Activated B cell treated with CpG ODN at 0.5 μM for 24 hours (primary cell): ENCODE results near the gene GPR162. TPM values are rescaled to one million over a fixed set of nuclear protein-coding genes. Genes with fewer than 3 reads are reported as not detected.

Source experiments
- ATAC-seq: fragments of 200-7000 bp; cut with Tn5 transposase; one replicate; pipeline ENCODE4 v1.10.0; 2021; ENCODE audit warnings: low read depth, mild to moderate bottlenecking, moderate library complexity
- CTCF ChIA-PET: fragments of 350-600 bp; sonication (Branson Sonifier 250); formaldehyde crosslinking; loops from one replicate; lab custom pipeline; 2021; ENCODE audit warnings: antibody characterized with exemption; lab: Charles Lee
- POLR2A ChIA-PET: fragments of 350-600 bp; sonication (Branson Sonifier 250); formaldehyde crosslinking; loops from one replicate; lab custom pipeline; 2021; ENCODE audit warnings: antibody characterized with exemption; lab: Charles Lee
- DNase-seq: peaks from one replicate; pipeline ENCODE4 v3.0.0; 2022
- H3K27ac Mint-ChIP-seq: one replicate; pipeline ENCODE4 v1.8.0; 2020; ENCODE audit warnings: mixed read lengths
- H3K27me3 Mint-ChIP-seq: one replicate; pipeline ENCODE4 v1.8.0; 2021; ENCODE audit warnings: mixed read lengths
- H3K36me3 Mint-ChIP-seq: one replicate; pipeline ENCODE4 v1.8.0; 2021; ENCODE audit warnings: low read depth, mixed read lengths
- H3K4me1 Mint-ChIP-seq: one replicate; pipeline ENCODE4 v1.8.0; 2021; ENCODE audit warnings: mixed read lengths
- H3K4me3 Mint-ChIP-seq: one replicate; pipeline ENCODE4 v1.8.0; 2020; ENCODE audit warnings: mild to moderate bottlenecking, mixed read lengths
- H3K9me3 Mint-ChIP-seq: one replicate; pipeline ENCODE4 v1.8.0; 2020; ENCODE audit warnings: mixed read lengths
- intact Hi-C: fragments of 100-400 bp; cut with micrococcal nuclease; formaldehyde crosslinking; loops from one replicate; pipeline ENCODE4 v1.15.1; 2024
- total RNA-seq: library from RNA; stranded (reverse); gene quantifications from 2 replicates; pipeline ENCODE4 v1.2.3, GENCODE V29; 2022
- TF ChIP-seq, protein P1 (sequence below): fragments of 200-600 bp; IDR thresholded peaks from one replicate; pipeline ENCODE4 v1.8.0; 2022; ENCODE audit warnings: antibody characterized with exemption, mild to moderate bottlenecking

Gene GPR162
- total RNA-seq, 1 donor from 2014 or later = not detected

DNA sequence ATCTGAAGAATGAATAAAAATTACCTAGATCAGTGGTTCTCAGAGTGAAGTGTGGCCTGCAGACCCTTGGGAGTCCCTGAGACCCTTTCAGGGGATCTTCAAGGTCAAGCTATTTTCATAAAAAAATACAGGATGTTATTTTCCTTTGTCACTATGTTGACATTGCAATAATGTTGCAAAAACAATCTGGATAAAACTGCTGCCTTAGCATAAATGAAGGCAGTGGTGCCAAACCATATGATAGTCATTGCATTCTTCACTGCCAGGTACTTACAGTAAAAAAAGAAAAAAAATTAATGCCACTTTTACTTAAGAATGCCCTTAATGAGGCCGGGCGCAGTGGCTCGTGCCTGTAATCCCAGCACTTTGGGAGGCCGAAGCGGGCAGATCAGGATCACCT is 34.3 kb upstream of the GPR162 start:
- no peak for ATAC-seq
- DNase-seq = no peak
- Mint-ChIP-seq H3K27me3 (peaks cover 4% of the 10 kb centered on the region), H3K36me3 (no peaks in the 10 kb centered on the region), H3K9me3 (no peaks in the 10 kb centered on the region), H3K4me3 (no peak overlapping the region), H3K27ac (no peak overlapping the region), H3K4me1 (peaks cover 7% of the 10 kb centered on the region)
- intact Hi-C loops = no loop called here
- TF ChIP-seq, protein P1, sequence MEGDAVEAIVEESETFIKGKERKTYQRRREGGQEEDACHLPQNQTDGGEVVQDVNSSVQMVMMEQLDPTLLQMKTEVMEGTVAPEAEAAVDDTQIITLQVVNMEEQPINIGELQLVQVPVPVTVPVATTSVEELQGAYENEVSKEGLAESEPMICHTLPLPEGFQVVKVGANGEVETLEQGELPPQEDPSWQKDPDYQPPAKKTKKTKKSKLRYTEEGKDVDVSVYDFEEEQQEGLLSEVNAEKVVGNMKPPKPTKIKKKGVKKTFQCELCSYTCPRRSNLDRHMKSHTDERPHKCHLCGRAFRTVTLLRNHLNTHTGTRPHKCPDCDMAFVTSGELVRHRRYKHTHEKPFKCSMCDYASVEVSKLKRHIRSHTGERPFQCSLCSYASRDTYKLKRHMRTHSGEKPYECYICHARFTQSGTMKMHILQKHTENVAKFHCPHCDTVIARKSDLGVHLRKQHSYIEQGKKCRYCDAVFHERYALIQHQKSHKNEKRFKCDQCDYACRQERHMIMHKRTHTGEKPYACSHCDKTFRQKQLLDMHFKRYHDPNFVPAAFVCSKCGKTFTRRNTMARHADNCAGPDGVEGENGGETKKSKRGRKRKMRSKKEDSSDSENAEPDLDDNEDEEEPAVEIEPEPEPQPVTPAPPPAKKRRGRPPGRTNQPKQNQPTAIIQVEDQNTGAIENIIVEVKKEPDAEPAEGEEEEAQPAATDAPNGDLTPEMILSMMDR = no peak
- CTCF ChIA-PET = no interaction called here
- POLR2A ChIA-PET = interaction anchor here (1.1 kb wide), 1 partner anchor 34 kb away, joined by 3 read pairs; the partner anchor contains the start of gene MLF2

DNA sequence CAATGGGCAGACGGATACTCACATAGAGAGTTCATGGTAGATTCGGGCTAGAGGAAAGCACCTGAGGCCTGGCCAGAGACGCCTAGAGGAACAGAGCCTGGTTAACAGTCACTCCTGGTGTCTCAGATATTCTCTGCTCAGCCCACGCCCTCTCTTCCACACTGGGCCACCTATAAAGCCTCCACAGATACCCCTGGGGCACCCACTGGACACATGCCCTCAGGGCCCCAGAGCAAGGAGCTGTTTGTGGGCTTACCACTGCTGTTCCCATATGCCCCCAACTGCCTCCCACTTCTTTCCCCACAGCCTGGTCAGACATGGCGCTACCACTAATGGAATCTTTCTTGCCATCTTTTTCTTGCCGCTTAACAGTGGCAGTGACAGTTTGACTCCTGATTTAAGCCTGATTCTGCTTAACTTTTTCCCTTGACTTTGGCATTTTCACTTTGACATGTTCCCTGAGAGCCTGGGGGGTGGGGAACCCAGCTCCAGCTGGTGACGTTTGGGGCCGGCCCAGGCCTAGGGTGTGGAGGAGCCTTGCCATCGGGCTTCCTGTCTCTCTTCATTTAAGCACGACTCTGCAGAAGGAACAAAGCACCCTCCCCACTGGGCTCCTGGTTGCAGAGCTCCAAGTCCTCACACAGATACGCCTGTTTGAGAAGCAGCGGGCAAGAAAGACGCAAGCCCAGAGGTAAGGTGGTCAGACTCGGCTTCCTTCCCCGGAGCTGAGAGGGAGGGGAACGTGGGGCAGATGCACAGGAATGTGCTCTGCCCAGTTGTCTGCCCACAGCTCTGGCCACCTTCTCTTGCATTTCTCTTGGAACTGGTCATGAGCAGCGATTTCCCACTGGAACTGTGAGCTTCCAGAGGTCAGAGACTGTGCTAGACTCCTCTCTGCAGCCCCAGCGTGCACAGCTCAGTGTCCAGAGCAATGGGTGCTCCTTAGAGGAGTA is 32.4 kb upstream of the GPR162 start, which contains the start of gene CD4:
Gene CD4 (plus strand): TSS at position 557 of the 953 bp plus-strand sequence. CDS start 10,611 bp downstream, outside the sequence.
- Mint-ChIP-seq H3K9me3 (no peaks in the 10 kb centered on the region), H3K4me1 (peaks cover 19% of the 10 kb centered on the region), H3K27me3 (peaks cover 5% of the 10 kb centered on the region), H3K27ac (no peak within 1 kb of the TSS), H3K4me3 (no peak within 1 kb of the TSS), H3K36me3 (no peaks in the 10 kb centered on the region)
- DNase-seq (no peak), ATAC-seq (no peak)
- POLR2A ChIA-PET = interaction anchor here (0.8 kb wide), 1 partner anchor 255 kb away, joined by 3 read pairs; no protein-coding TSS in a partner anchor
- intact Hi-C loops = no loop called here
- CTCF ChIA-PET = interaction anchor here (1.2 kb wide), 1 partner anchor 45 kb away, joined by 3 read pairs; no protein-coding TSS in a partner anchor
- TF ChIP-seq, protein P1 = no peak

DNA sequence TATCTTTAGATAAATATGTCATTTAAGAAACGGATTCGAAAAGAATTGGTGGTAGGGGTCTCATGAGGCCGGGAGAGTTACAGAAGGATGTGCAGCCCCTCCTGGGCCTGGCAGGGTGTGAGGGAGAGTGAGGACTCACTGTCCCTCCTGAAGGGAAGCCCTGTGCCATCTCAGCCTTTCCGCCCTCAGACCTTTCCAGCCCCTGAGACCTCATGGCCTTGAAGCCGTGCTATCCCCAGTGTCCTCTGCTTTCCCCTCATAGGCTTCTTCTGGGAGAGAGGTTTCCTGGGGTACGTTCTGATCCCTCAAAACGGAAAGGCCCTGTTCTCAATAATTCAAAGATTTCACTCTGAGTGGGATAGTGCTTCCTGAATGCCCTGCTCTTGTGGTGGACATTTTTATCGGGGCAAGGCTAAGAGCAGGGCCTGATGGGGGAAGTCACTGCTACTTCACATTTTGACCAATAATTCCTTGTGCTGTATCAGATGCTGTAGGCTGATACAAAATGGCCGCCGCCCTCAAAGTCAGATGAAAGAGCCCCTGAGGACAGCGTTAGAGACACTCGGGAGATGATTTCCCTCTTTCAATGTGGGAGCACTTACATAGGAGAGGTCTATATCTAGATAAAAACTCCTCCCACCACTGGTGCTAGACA is 31.0 kb upstream of the GPR162 start:
- Mint-ChIP-seq H3K4me3 (no peak overlapping the region), H3K9me3 (no peaks in the 10 kb centered on the region), H3K36me3 (no peaks in the 10 kb centered on the region), H3K4me1 (peaks cover 19% of the 10 kb centered on the region), H3K27me3 (peaks cover 11% of the 10 kb centered on the region), H3K27ac (no peak overlapping the region)
- no peak for ATAC-seq
- ChIA-PET CTCF (no interaction called here), POLR2A (no interaction called here)
- TF ChIP-seq, protein P1 = no peak
- intact Hi-C loops = no loop called here
- no peak for DNase-seq

DNA sequence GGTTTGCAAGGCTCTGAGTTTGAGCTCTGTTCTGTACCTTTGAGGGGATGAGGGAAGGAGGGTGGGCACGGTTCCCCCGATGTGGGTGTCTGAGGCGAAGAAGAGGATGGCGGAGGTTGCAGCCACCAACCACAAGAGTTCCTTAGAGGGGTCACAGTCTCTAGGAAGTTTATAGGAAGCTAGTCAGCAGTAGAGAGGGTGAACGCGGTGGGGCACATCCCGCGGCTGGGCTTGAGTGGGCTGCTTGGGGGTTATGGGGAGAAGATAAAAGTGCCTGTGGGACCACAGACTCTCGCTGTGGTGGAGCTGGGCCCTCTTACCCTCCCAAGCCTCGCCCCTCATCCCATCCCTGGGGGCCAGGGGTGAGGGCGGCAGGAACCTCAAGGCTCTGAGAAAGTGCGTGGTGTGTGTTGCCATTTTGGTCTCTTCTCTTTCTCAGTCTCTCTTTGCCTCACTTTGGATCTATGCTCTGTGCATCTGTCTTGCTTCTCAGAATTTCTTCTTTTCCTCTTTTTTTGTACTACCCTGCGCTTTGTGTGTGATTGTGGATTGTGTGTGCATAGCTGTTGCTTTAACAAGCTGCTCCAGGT is 29.6 kb upstream of the GPR162 start:
- TF ChIP-seq, protein P1 = no peak
- Mint-ChIP-seq H3K27me3 (peaks cover 23% of the 10 kb centered on the region), H3K27ac (no peak overlapping the region), H3K9me3 (no peaks in the 10 kb centered on the region), H3K4me3 (no peak overlapping the region), H3K4me1 (peaks cover 19% of the 10 kb centered on the region), H3K36me3 (no peaks in the 10 kb centered on the region)
- POLR2A ChIA-PET = no interaction called here
- intact Hi-C loops = no loop called here
- CTCF ChIA-PET = interaction anchor here (1.1 to 1.7 kb wide), 3 partner anchors 10 to 39 kb away, joined by 4 to 5 read pairs (median 4); partner anchors contain the start of gene MLF2
- DNase-seq (no peak), ATAC-seq (no peak)
